GM12892 (cell line): ENCODE data around the gene GUCA1C. TPM values are rescaled to one million over a fixed set of nuclear protein-coding genes. Genes with fewer than 3 reads are reported as not detected.

Experiments
- DNase-seq: peaks from one replicate; pipeline ENCODE4 v3.0.0; 2011; ENCODE audit not compliant: insufficient read length
- FAIRE-seq: peaks from 2 replicates; lab custom pipeline; 2011; peaks lifted over from hg19 to GRCh38; lab: Jason Lieb, UNC
- POLR2A ChIP-seq: IDR thresholded peaks from 2 replicates; pipeline ENCODE4 v1.6.1; 2011; ENCODE audit warnings: low read depth, low read length, control low read depth
- POLR2AphosphoS5 ChIP-seq: IDR thresholded peaks from 2 replicates; pipeline ENCODE4 v1.6.1; 2011; ENCODE audit warnings: low read depth, low read length, control low read depth
- TAF1 ChIP-seq: IDR thresholded peaks from 2 replicates; pipeline ENCODE4 v1.6.1; 2011; ENCODE audit warnings: low read depth, mild to moderate bottlenecking, control low read depth, low read length, borderline replicate concordance
- polyA plus RNA-seq: library from polyadenylated mRNA; unstranded; fragments of >200 nt; gene quantifications from one replicate; pipeline ENCODE4 v1.2.1, GENCODE V29; 2012; ENCODE audit warnings: missing spikeins, inconsistent platforms; ENCODE audit not compliant: missing spikeins

Gene GUCA1C, protein sequence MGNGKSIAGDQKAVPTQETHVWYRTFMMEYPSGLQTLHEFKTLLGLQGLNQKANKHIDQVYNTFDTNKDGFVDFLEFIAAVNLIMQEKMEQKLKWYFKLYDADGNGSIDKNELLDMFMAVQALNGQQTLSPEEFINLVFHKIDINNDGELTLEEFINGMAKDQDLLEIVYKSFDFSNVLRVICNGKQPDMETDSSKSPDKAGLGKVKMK
- not detected for polyA plus RNA-seq

DNA sequence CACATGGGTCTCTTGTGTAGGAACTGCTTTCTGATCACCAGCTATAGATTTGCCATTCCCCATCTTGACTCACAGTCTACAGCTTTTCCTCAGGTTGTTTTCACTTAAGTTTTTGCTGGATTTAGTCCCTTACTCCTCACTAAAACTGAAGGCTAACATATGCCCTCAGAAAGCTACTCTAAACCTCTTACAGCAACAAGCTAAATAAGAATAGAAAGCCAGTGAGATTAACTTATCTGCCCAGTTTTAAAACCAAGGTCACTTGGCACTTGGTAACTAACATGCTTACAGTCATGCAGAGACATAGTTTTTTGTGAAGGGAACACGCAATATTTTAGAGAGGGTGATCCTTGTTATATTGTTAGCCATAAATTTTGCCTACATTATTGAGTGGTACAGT, at the start of gene GUCA1C:
Gene GUCA1C (minus strand): TSS at position 180 of the 400 bp plus-strand sequence. CDS start 117 bp downstream, at position 63.
- FAIRE-seq, result no peak
- no peak for DNase-seq

DNA sequence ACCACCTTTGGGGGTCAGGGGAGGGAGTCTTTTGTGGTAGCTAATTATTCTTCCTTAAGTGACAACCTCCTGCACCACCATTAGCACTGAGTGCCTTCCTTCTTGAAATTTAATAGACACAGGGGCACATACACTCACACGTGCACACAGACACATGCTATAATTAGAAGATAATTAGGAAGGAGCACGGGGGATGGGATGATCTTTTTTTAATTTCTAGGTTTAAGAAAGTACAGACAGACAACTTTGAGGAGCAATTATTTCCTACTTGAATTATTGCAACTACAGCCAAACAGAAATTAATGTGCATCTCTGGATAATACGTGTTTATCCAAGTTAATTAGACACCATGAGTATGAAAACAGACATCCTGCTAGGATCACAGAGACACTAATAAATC, 44.8 kb upstream of the GUCA1C start:
- no peak for DNase-seq
- no peak for TF ChIP-seq POLR2A
- no peak for TF ChIP-seq POLR2AphosphoS5
- TF ChIP-seq TAF1, result no peak
- FAIRE-seq, result no peak

More for the DNA sequence above, at the start of gene GUCA1C:
- no peak for TF ChIP-seq POLR2A
- no peak for TF ChIP-seq TAF1

DNA sequence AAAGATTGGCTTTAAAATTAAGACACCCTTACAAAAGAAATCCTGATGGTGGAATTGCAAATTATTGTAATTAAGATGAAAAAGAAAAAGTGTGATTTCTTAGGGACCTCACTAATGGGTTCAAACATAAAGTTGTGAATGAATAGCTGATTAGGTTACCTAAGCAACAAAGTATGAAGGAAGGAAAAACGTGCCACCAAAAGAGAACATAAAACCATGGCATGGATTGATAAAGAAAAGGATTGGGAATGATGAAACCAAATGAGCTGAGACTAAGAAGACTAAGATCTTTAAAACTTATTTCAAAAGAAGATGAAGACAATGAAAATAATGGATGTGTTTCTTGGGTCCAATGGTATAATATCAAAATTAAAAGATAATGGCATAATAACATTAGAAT, 32.2 kb upstream of the GUCA1C start:
- FAIRE-seq (no peak), DNase-seq (no peak)
- no peak for TF ChIP-seq POLR2AphosphoS5
- no peak for TF ChIP-seq TAF1
- no peak for TF ChIP-seq POLR2A

DNA sequence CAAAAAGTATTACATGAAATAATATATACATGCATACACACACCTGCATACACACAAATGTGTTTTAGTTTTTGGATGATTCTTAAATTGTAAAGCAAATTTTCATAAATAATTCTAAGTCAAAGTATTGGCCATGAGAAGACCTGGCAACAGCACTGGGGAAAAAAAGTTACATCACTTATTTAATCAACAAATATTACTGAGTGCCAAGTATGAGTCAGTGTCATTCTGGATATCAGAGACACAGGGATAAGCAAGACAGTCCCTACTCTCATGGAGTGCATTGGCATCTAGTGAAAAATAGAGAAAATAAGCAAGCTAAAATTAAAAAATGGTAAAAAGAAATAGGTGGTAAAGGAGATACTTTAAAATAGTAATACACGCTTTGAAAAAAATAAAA, 29.4 kb upstream of the GUCA1C start:
- TF ChIP-seq POLR2AphosphoS5 (no peak), POLR2A (no peak), TAF1 (no peak)
- DNase-seq (no peak), FAIRE-seq (no peak)

DNA sequence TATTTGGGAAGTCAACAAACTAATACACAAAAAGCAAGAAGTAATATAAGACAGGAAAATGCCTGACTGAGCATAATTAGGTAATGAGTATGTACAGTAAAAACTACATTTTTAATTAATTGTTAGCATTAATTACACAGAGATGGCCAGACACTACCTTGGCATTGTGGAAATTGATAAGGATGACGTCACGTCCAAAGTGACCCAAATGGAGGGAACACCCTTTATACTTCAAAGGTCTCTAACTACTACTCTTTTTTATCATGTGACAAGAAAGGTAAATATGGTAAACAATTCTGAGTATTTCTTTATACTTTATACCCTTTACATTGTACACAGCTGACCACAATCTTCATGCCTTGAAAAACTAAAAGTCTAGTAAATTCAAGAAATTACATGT, 22.4 kb upstream of the GUCA1C start:
- FAIRE-seq, result no peak
- TF ChIP-seq POLR2AphosphoS5, result no peak
- TF ChIP-seq TAF1, result no peak
- TF ChIP-seq POLR2A, result no peak
- DNase-seq, result no peak

DNA sequence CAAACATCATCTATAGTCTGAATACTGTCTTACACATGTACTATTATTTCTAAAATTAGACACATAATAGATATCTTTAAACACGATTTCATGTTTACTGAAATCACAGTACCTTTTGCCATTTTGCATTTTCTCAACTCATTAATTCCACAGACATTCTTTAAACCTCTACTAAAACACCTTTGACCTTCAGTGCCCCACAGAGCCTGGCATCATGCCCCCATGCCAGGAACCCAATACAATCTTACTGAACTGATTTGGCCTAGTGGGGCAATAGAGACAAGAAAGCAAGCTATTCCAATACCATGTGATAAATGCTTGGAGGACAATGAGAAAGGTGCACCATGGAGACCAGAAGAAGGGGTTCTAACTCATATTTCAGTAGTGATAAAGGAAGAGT, 19.3 kb upstream of the GUCA1C start:
- TF ChIP-seq POLR2A (no peak), TAF1 (no peak), POLR2AphosphoS5 (no peak)
- FAIRE-seq (no peak), DNase-seq (no peak)

DNA sequence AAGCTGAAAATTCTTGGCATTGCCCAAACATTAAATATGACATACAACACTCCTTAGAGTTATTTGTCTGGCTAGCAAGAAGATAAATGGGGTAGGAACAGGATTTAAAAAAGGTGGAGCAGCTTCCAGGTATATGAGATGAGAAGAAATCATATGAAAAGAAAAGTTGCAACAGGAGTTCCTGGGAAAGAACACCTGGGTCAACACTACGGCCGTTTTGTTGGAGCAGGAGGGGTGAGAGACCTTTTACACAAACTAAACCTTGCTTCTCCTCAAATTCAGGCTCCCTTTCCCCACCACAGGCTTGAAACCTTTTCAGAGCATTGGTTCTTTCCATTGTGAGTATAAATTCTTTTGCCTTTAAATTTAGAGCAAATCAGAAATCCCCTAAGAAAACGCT, 18.8 kb upstream of the GUCA1C start:
- no peak for DNase-seq
- no peak for TF ChIP-seq POLR2AphosphoS5
- no peak for TF ChIP-seq TAF1
- TF ChIP-seq POLR2A, result no peak
- FAIRE-seq, result no peak

DNA sequence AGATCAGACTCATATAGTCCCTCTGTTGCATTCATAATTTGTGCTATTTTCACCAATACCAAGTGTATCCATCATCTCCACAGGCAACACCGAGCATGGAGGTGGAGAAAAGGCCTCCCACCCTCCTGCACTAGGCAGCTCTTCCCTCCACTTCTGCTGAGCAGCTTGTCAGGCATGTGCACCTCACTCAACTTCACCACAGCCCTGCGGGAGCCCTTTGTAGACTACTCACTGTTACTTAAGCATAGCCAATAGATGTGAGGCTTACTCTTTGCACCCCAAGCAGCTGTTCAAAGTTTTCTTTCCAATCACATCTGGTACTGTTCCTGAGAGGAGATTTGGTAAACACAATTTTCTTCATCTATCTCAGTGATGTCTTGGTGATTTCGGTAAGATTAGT, 16.9 kb upstream of the GUCA1C start:
- DNase-seq (no peak), FAIRE-seq (no peak)
- TF ChIP-seq TAF1, result no peak

DNA sequence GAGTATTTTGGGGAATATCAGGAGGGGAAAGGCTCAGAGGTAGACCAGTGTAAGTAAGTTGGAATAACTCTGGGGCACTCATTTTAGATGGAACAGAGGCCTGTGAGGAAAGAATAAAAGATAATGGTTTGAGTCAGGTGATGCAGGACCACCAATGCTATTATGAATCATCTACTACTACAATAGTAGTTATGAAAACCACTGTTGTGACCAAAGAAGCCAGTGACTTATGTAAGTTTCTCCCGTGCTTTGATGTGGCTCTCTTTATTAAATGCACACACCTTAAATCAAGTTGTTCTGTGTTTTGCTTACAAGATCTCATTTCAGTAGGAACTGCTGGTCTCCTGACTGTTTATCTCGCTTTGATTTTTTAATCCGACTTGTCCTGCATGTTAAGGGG, 13.1 kb upstream of the GUCA1C start:
- no peak for TF ChIP-seq TAF1
- no peak for TF ChIP-seq POLR2AphosphoS5
- no peak for TF ChIP-seq POLR2A
- no peak for FAIRE-seq
- DNase-seq, result no peak

DNA sequence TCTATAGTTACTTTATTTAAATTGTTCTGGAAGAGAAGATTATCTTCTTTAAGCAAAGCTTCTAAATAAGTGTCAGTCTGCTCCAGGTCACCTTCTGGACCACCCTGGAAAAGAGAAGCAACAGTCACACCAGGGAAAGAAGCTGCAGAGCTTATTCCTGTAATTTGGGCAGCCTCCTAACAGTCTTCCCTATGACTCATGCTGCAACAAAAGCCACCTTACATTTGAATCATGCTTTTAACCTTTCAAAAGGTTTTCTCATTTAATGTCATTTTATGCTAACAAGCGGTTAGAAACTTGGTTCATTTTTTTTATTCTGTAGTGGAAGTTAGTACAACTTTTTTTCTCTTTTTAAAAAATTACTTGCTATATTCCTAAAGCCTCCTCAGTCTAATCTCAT, 5.3 kb upstream of the GUCA1C start:
- DNase-seq, result no peak
- TF ChIP-seq TAF1 (no peak), POLR2AphosphoS5 (no peak), POLR2A (no peak)
- FAIRE-seq, result no peak

DNA sequence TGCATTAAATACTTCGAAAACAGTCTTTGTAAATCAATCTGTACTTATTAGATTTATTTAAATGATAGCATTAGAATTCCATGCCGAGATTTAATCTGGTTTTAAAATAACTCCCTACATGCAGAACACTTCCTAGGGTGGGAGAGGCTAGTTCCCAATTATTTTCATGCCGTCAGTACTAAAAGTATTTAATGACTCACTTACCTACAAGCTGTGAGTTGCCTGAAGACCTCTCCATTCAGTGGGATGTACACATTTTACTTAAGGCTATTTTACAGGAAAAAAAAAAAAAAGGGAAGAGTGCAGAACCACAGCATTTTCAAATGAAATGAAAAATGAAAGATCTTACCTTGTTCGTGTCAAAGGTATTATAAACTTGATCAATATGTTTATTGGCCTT, 469 bp downstream of the GUCA1C start:
- DNase-seq (no peak), FAIRE-seq (no peak)
- TF ChIP-seq POLR2A (no peak), POLR2AphosphoS5 (no peak)

DNA sequence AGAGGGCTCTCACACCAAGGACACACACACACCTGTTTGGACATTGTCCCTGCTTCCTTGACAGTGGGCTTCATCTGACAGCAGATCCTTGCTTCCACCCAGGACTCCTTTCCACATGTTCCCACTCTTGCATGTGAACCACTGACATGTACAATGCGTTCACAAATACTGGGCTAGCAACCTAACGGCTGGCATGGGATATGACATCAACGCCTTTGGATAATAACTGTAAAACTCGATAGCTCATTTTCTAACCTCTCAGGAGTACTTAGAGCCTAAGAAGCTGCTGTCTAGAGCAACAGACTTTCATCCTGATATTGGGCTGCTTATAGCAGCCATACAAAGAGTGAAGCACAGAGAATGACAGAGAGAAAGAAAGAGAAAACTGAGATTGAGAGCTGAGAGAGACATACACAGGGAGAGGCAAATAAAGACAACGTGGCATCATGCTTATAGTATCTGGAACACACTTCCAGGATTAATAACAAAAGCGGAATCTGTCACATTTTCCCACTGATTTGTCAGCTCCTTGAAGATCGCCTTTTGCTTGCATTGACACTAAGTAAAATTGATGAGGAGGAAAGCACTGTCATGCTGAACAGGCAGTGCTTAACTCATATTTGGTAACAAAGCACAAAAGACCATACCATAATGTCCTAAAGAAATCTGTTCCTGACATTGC, 1.7 kb downstream of the GUCA1C start:
- TF ChIP-seq TAF1, result no peak
- TF ChIP-seq POLR2A, result no peak
- no peak for TF ChIP-seq POLR2AphosphoS5
- no peak for FAIRE-seq
- no peak for DNase-seq

DNA sequence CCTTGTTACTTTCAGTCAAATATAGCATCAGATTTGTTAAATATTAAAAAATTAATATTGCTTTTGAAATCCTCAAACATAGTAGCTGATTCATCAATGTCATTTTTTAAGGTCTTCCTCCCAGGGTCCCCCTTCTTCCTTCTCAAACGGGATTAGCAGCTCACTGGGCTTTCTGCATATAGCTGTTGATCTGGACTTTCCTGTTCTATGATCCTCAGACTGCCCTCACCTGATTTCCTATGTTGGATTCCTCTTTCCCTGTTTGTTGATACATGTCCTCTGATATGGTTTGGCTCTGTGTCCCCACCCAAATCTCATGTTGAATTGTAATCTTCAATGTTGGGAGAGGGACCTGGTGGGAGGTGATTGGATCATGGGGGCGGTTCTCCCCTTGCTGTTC, 5.8 kb downstream of the GUCA1C start:
- no peak for TF ChIP-seq POLR2A
- TF ChIP-seq POLR2AphosphoS5, result no peak
- no peak for TF ChIP-seq TAF1
- FAIRE-seq, result no peak

More for the DNA sequence above, 5.8 kb downstream of the GUCA1C start:
- DNase-seq, result no peak
